AG09319 (cell line): ENCODE data around the gene CABS1.

Experiments
- DNase-seq: peaks from one replicate; pipeline ENCODE4 v3.0.0-alpha.2; 2010; ENCODE audit warnings: low read depth; ENCODE audit errors: extremely low read depth
- CTCF ChIP-seq: IDR thresholded peaks from 2 replicates; pipeline ENCODE4 v1.5.1; 2011; ENCODE audit warnings: low read depth, mild to moderate bottlenecking, inconsistent platforms, low read length, moderate library complexity

CABS1 gene

GRCh38 chr4:70337886-70338420 lies 3.2 kb downstream of the CABS1 start:
- no peak for DNase-seq

GRCh38 chr4:70356185-70356584 lies 21.4 kb downstream of the CABS1 start:
- no peak for DNase-seq
- TF ChIP-seq CTCF = no peak

More at GRCh38 chr4:70337886-70338420, 3.2 kb downstream of the CABS1 start:
- no peak for TF ChIP-seq CTCF

DNA sequence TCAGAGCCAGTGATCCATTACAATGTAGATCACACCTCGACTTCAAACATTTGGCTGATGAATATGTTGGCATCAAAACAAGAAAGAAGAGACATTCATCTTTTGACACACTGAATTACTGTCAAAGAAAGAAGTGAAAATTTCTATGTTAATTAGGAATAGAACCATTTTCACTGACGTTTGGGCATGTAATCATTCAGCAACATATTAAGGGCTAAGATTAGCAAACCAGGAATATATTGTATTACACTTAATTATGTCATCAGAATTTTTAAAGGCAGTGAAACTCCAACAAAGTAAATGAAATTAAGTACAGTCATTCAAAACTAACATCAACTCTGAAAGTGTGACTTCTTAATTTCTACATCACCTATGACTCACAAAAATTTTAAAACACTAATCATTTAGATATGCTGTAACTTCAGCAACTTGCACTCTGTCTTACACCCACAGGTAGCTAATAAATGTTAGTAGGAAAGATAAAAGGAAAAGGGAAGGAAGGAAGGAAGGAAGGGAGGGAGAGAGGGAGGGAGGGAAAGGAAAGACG lies 24.4 kb downstream of the CABS1 start:
- DNase-seq = no peak
- no peak for TF ChIP-seq CTCF

GRCh38 chr4:70360460-70360859 lies 25.7 kb downstream of the CABS1 start, which contains the start of gene SMR3A:
SMR3A (plus strand) TSS chr4:70360760; CDS start chr4:70362116, 1,356 bp downstream.
- no peak for TF ChIP-seq CTCF
- DNase-seq = no peak

- no peak for DNase-seq
- no peak for TF ChIP-seq CTCF
These were observed 29.2 kb downstream of the CABS1 start for GRCh38 chr4:70364002-70364401.

DNA sequence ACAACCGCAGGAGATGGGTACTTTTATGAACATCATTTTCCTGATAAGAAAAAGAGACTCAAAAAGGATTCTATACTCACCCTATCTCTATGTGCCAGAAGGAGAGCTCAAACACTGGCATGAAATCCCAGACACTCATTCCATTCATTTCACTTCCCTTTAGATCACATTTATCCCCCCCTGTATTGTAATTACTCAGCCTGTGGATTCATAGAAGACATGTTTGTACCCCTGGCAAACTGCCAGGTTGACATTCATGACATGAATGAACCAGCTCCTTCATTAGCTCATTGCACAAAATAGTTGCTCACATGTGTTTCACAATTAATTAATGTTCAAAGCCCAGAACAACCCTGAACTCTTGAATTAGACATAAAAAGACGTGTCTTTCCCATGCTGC lies 30.7 kb downstream of the CABS1 start:
- DNase-seq = no peak
- TF ChIP-seq CTCF = no peak

- TF ChIP-seq CTCF = no peak
These were observed 33.0 kb downstream of the CABS1 start for GRCh38 chr4:70367813-70368212.

More at GRCh38 chr4:70367813-70368212, 33.0 kb downstream of the CABS1 start:
- no peak for DNase-seq
